GM19324 (cell line): Measurements from ENCODE around the gene PRAC2.

Experiments
- ATAC-seq: cut with Tn5 transposase; IDR thresholded peaks from one replicate; pipeline ENCODE4 v1.9.1; 2021; ENCODE audit warnings: mild to moderate bottlenecking, moderate library complexity; ENCODE audit not compliant: unreplicated experiment, low FRiP score

PRAC2 gene

GRCh38 chr17:48752399-48753288 is 29.7 kb downstream of the PRAC2 start:
- ATAC-seq = no peak

GRCh38 chr17:48753794-48754499 is 31.0 kb downstream of the PRAC2 start:
- no peak for ATAC-seq

DNA sequence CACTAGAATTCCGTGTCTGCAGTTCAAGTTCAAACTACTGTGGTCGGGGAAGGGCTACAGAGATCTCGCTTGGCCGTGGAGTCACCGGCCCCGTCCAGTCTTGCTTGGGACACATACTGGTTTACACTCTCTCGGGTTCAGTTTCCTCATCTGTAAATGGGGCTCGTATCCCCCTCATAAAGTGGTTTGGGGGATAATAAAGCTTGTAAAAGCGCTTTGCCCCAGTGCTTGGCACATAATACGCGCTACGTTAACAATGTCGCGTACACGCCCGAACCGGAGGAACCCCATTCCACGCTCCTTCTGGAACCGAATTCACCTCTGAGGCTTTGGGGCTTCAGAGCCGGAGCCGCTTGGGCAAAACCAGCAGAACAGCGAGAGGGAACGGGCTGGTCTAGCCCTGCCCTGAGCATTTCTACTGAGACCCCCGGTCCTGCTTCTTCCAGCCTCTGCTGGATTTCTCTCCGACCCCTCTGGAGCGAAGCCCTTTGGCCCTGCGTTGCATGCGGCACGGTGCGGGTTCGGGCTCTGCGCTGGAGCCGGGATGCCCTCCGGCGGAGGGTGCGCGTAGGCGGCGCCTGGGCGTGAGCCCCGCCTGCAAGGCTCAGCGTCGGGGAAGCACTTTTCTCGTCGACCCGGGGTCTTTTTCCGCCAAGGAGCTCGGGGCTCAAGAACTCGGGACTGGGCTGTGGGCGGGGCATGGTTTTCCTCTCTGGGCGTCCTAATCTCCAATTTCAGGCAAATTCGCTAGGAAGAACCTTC is 31.7 kb downstream of the PRAC2 start:
- ATAC-seq = no peak

DNA sequence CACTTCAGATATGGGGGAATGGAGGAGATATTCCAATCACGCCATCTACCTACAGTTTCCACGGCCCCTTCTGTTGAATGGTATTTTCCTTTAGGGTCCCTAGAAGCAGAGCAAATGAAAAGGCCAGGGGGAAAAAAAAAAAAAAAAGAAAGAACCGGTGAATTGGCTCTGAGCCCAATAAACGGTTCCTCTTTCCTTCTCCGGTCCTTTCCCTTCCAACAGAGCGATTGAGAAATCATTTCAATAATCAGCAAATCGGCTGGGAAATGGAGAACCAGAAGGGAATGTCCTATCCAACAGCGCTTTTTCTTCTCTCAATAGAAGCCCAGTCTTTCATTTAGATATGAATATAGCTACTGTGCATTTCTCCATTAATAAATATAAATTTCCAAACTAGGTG is 32.4 kb downstream of the PRAC2 start:
- ATAC-seq = no peak

- no peak for ATAC-seq
These were observed 33.9 kb downstream of the PRAC2 start for GRCh38 chr17:48756830-48757251.

GRCh38 chr17:48757524-48757961 is 34.6 kb downstream of the PRAC2 start:
- ATAC-seq = no peak

GRCh38 chr17:48759288-48759687 is 36.3 kb downstream of the PRAC2 start:
- no peak for ATAC-seq

DNA sequence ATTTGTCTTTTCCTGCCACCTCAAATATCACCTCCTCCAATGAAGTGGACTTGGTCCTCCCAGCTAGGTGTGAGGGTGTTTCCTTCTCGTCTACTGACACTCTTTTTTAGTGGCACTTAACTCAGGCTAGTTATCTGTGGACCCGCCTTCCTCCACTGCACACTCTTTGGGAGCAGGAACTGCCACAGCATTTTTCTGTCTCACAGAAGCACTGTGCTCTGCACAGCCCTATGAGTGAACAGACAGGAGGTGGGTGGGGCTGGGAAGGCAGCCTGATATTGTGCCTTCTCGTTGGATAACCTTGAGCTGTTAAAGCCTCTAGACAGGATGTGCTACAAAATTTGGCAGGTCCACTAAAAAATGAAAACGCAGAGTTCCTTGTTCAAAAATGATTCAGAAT is 37.4 kb downstream of the PRAC2 start:
- ATAC-seq = no peak

- ATAC-seq = no peak
These were observed 38.1 kb downstream of the PRAC2 start for GRCh38 chr17:48761114-48761513.

DNA sequence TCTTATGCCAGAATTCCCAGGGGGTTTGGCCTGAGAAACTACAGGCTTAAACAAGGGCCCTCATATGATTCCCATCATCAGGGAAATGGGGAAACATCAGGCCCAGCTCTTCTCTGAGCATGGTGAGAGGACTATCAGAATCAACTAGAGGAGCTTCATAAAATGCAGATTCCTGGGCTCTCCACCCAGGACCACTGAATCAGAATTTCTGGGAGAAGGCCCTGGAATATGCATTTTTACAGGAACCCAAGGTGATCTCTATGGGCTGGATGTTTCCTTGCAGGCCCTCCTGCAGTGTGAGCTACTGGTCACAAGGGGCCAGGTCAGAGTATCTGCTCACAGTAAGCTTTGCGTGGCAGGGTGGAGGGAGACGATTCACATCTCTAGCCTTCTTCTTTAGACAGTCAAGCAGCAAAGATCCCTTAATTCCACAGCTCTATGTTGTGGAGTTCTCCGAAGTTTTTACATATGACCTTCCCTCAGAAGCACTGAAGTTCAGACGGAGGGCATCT is 44.3 kb downstream of the PRAC2 start:
- ATAC-seq = no peak

GRCh38 chr17:48769009-48769675 is 46.2 kb downstream of the PRAC2 start:
- ATAC-seq = no peak

GRCh38 chr17:48770954-48771353 is 48.0 kb downstream of the PRAC2 start:
- ATAC-seq = no peak

DNA sequence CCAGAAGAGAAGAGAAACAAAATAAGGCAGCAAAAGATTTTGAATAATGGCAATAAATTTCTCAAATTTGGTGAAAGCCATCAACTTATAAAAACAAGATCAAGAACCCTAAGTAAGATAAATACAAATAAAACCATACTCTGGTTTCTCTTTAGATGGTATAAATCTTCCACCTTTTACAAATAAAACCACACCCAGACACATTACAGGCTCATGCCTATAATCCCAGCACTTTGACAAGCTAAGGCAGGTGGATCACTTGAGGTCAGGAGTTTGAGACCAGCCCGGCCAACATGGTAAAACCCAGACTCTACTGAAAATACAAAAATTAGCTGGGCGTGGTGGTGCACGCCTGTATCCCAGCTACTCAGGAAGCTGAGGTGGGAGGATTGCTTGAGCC is 50.3 kb downstream of the PRAC2 start:
- no peak for ATAC-seq
